Uterus (tissue), 4 donors: Measurements from ENCODE around the gene RAD9A. TPM values are rescaled to one million over a fixed set of nuclear protein-coding genes. Genes with fewer than 3 reads are reported as not detected.

Experiments used
- DNase-seq, 2 donors: peaks; one replicate each; pipeline ENCODE4 v3.0.0-alpha.2; 2019 to 2020
- H3K27ac ChIP-seq, 2 donors: fragments of 200-600 bp; sonication (generic); 1 replicate in 1 of 2; 2 replicates in 1 of 2; pipeline ENCODE4 v1.5.1; 2016 to 2018
- H3K27me3 ChIP-seq, 2 donors: fragments of 200-600 bp; sonication (generic); one replicate each; pipeline ENCODE4 v1.5.1; 2018 to 2019; ENCODE audit warnings: control low read depth in 1 of 2
- H3K36me3 ChIP-seq, 2 donors: fragments of 200-600 bp; sonication (generic); one replicate each; pipeline ENCODE4 v1.5.1; 2019; ENCODE audit warnings: control low read depth in 1 of 2
- H3K4me1 ChIP-seq, 2 donors: fragments of 200-600 bp; sonication (generic); one replicate each; pipeline ENCODE4 v1.5.1; 2018 to 2019; ENCODE audit warnings: control low read depth in 1 of 2
- H3K4me3 ChIP-seq, 2 donors: fragments of 200-600 bp; sonication (generic); 1 replicate in 1 of 2; 2 replicates in 1 of 2; pipeline ENCODE4 v1.5.1; 2018 to 2019; ENCODE audit warnings: mild to moderate bottlenecking in 1 of 2
- H3K9me3 ChIP-seq, 2 donors: fragments of 200-600 bp; sonication (generic); one replicate each; pipeline ENCODE4 v1.5.1; 2019; ENCODE audit warnings: control low read depth in 1 of 2
- CTCF ChIP-seq, 4 experiments: fragments of 200-600 bp in 2 of 4; fragments of 450-650 bp in 2 of 4; sonication (generic) in 2 of 4; IDR thresholded peaks; one replicate each; pipeline ENCODE4 v1.5.1; 2016 to 2019; ENCODE audit warnings: antibody characterized with exemption in 4 of 4, mild to moderate bottlenecking in 2 of 4, moderate library complexity in 1 of 4
- POLR2A ChIP-seq, 2 donors: fragments of 450-650 bp; IDR thresholded peaks; one replicate each; pipeline ENCODE4 v1.6.1; 2016; ENCODE audit warnings: antibody characterized with exemption in 2 of 2, mild to moderate bottlenecking in 1 of 2, moderate library complexity in 1 of 2
- intact Hi-C: fragments of 100-400 bp; cut with DNase I; formaldehyde crosslinking; loops from one replicate; pipeline ENCODE4 v1.15.1; 2023; ENCODE audit warnings: low total_unique reads
- total RNA-seq, 4 donors: library from RNA; depleted of rRNA in 3 of 4; stranded (reverse); fragments of >200 nt in 3 of 4; gene quantifications; one replicate each; pipeline versions ENCODE4 v1.1.0 to v1.2.4, GENCODE V29; 2014 to 2023
- donor health status: DM: yes; HTN: yes; CAD: no.

The RAD9A gene
- total RNA-seq, 4 donors from 2014 or later, result 2.6 to 37.3 (median 11.6) TPM

- Histone ChIP-seq H3K36me3 (no peaks in the 10 kb centered on the region), H3K27me3 (no peaks in the 10 kb centered on the region), H3K27ac (no peak overlapping the region), H3K4me3 (no peak overlapping the region), H3K9me3 (no peaks in the 10 kb centered on the region), H3K4me1 (peaks cover 0 to 2% of the 10 kb centered on the region in 2 donors)
- no peak for DNase-seq
- intact Hi-C loops, result loop anchor here (5.0 kb wide), 1 partner anchor 112 kb away; the partner anchor contains the start of genes CDK2AP2 and PITPNM1
- TF ChIP-seq POLR2A (IDR thresholded peaks at IDR 0.05), result no peak
- TF ChIP-seq CTCF (IDR thresholded peaks at IDR 0.05), result no peak
Measured at GRCh38 chr11:67395555-67396258, 3.9 kb downstream of the RAD9A start.

- Histone ChIP-seq H3K27me3 (no peaks in the 10 kb centered on the region), H3K36me3 (no peaks in the 10 kb centered on the region), H3K27ac (no peak overlapping the region), H3K4me1 (peaks cover 0 to 7% of the 10 kb centered on the region in 2 donors), H3K4me3 (no peak overlapping the region), H3K9me3 (no peaks in the 10 kb centered on the region)
- TF ChIP-seq POLR2A (IDR thresholded peaks at IDR 0.05) (no peak), CTCF (IDR thresholded peaks at IDR 0.05) (no peak)
- intact Hi-C loops, result loop anchor here (5.0 kb wide), 1 partner anchor 111 kb away; the partner anchor contains the start of genes CDK2AP2 and PITPNM1
- no peak for DNase-seq
Measured at GRCh38 chr11:67396259-67396581, 4.4 kb downstream of the RAD9A start.

- Histone ChIP-seq H3K27me3 (no peaks in the 10 kb centered on the region), H3K9me3 (no peaks in the 10 kb centered on the region), H3K4me1 (peaks cover 0 to 7% of the 10 kb centered on the region in 2 donors), H3K4me3 (no peak overlapping the region), H3K36me3 (no peaks in the 10 kb centered on the region), H3K27ac (peak overlapping the region in 1 of 2 donors; percentile 4)
- no peak for DNase-seq
- intact Hi-C loops, result loop anchor here (5.0 kb wide), 1 partner anchor 111 kb away; the partner anchor contains the start of genes CDK2AP2 and PITPNM1
- TF ChIP-seq POLR2A (IDR thresholded peaks at IDR 0.05) (no peak), CTCF (IDR thresholded peaks at IDR 0.05) (no peak)
Measured at GRCh38 chr11:67396587-67397389, 5.0 kb downstream of the RAD9A start.

GRCh38 chr11:67397536-67397935 is 5.8 kb downstream of the RAD9A start:
- Histone ChIP-seq H3K36me3 (no peaks in the 10 kb centered on the region), H3K27me3 (no peaks in the 10 kb centered on the region), H3K4me3 (no peak overlapping the region), H3K4me1 (peaks cover 0 to 7% of the 10 kb centered on the region in 2 donors), H3K9me3 (no peaks in the 10 kb centered on the region), H3K27ac (peak overlapping the region in 1 of 2 donors; percentile 4)
- intact Hi-C loops, result loop anchor here (5.0 kb wide), 1 partner anchor 110 kb away; the partner anchor contains the start of genes CDK2AP2 and PITPNM1
- TF ChIP-seq POLR2A (IDR thresholded peaks at IDR 0.05) (no peak), CTCF (IDR thresholded peaks at IDR 0.05) (no peak)
- no peak for DNase-seq
